Measurements from ENCODE around the gene CAMK2N2.

DNA sequence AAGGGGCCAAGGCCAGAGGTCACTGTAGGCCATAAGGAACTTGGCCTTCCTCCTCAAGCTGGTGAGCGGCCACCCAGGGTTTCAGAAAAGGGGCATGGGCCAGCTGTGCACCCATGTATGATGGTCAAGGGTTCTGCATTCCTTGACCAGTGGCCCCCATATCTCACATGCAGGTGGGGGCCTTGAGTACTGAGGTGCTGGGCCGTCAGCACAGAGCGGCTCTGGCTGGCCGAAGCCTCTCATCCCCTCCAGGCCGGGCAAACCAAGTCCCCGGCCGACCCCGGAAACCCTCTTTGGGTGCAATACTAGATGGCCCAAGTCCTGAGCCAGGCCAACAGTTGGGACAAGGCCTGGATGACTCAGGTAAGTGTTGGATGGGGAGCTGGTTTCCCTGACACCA is 22.1 kb downstream of the CAMK2N2 start:
- no peak for TF ChIP-seq POLR2A (IDR thresholded peaks at IDR 0.05)
- TF ChIP-seq, protein P1, sequence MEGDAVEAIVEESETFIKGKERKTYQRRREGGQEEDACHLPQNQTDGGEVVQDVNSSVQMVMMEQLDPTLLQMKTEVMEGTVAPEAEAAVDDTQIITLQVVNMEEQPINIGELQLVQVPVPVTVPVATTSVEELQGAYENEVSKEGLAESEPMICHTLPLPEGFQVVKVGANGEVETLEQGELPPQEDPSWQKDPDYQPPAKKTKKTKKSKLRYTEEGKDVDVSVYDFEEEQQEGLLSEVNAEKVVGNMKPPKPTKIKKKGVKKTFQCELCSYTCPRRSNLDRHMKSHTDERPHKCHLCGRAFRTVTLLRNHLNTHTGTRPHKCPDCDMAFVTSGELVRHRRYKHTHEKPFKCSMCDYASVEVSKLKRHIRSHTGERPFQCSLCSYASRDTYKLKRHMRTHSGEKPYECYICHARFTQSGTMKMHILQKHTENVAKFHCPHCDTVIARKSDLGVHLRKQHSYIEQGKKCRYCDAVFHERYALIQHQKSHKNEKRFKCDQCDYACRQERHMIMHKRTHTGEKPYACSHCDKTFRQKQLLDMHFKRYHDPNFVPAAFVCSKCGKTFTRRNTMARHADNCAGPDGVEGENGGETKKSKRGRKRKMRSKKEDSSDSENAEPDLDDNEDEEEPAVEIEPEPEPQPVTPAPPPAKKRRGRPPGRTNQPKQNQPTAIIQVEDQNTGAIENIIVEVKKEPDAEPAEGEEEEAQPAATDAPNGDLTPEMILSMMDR (IDR thresholded peaks at IDR 0.05): no peak
